K562 (cell line): ENCODE measurements around the gene CXCL16. TPM values are rescaled to one million over a fixed set of nuclear protein-coding genes. Genes with fewer than 3 reads are reported as not detected.

Source experiments
- BCOR ChIP-seq: fragments of 450-650 bp; IDR thresholded peaks from 2 replicates; pipeline ENCODE4 v1.6.1; 2016
- CEBPB ChIP-seq: fragments of 450-650 bp; IDR thresholded peaks from 2 replicates; pipeline ENCODE4 v1.6.1; 2016; ENCODE audit warnings: missing genetic modification characterization, missing compliant biosample characterization
- EGR1 ChIP-seq: fragments of 450-650 bp; conservative IDR thresholded peaks from 2 replicates; pipeline ENCODE4 v1.6.1; 2017; ENCODE audit warnings: mild to moderate bottlenecking
- ETS2 ChIP-seq: IDR thresholded peaks from 2 replicates; pipeline ENCODE4 v1.6.1; 2016; ENCODE audit warnings: borderline replicate concordance, missing genetic modification characterization, mild to moderate bottlenecking, moderate library complexity, missing compliant biosample characterization; ENCODE audit not compliant: poor library complexity, severe bottlenecking
- GMEB1 ChIP-seq: fragments of 250-450 bp; sonication (Bioruptor Pico); IDR thresholded peaks from 2 replicates; pipeline ENCODE4 v1.4.0; 2020; ENCODE audit warnings: mild to moderate bottlenecking
- KLF13 ChIP-seq: fragments of 450-650 bp; IDR thresholded peaks from 2 replicates; pipeline ENCODE4 v1.6.1; 2016; ENCODE audit warnings: missing genetic modification characterization, low read depth, mild to moderate bottlenecking, missing compliant biosample characterization, moderate library complexity, borderline replicate concordance
- MEIS2 ChIP-seq: fragments of 450-650 bp; IDR thresholded peaks from 2 replicates; pipeline ENCODE4 v1.6.1; 2014; ENCODE audit warnings: mild to moderate bottlenecking; ENCODE audit not compliant: partially characterized antibody
- MGA ChIP-seq: fragments of 450-650 bp; IDR thresholded peaks from 2 replicates; pipeline ENCODE4 v1.6.1; 2016; ENCODE audit warnings: mild to moderate bottlenecking, moderate library complexity
- TEAD1 ChIP-seq, 2 experiments: fragments of 450-650 bp in 1 of 2; sonication (generic) in 1 of 2; formaldehyde crosslinking; IDR thresholded peaks; 2 replicates each; pipeline versions ENCODE4 v1.4.0 to v1.8.0; 2020 to 2022; ENCODE audit warnings: mild to moderate bottlenecking in 2 of 2, missing genetic modification reagents in 1 of 2
- TRIM24 ChIP-seq, 2 experiments: fragments of 450-650 bp; IDR thresholded peaks; 2 replicates each; pipeline ENCODE4 v1.6.1; 2016
- ZBTB7A ChIP-seq: IDR thresholded peaks from 2 replicates; pipeline ENCODE4 v1.6.1; 2011; ENCODE audit warnings: low read depth, mild to moderate bottlenecking, low read length, moderate library complexity, borderline replicate concordance; ENCODE audit not compliant: control insufficient read depth
- ZNF583 ChIP-seq: fragments of 250-450 bp; sonication (Bioruptor Pico); IDR thresholded peaks from 2 replicates; pipeline ENCODE4 v1.4.0; 2020
- polyA plus RNA-seq, 8 experiments: library from polyadenylated mRNA; depleted of rRNA in 4 of 8; stranded (reverse) in 5 of 8; unstranded in 3 of 8; fragments of >200 nt; fragmentation: Nextera tagmentation in 2 of 8; fragmentation: Illumina TruSeq in 1 of 8; extraction: Ambion mirVana in 2 of 8; extraction: Trizol in 1 of 8; gene quantifications; 2 replicates each; pipeline versions ENCODE4 v1.2.1 to v1.2.3, GENCODE V29; 2011 to 2014; ENCODE audit warnings: inconsistent platforms in 1 of 8, missing spikeins in 1 of 8
- total RNA-seq, 7 experiments: library from RNA; depleted of rRNA in 6 of 7; stranded (reverse); fragments of >200 nt in 6 of 7; fragmentation: Illumina TruSeq in 2 of 7; extraction: Trizol in 2 of 7; gene quantifications; 2 replicates each; pipeline versions ENCODE4 v1.2.1 to v1.2.3, GENCODE V29; 2011 to 2021; ENCODE audit warnings: low replicate concordance in 1 of 7

CXCL16 gene
- total and polyA plus RNA-seq, 9 of the 15 experiments (the other 6 are each of a cell fraction or from before 2014, with no cell fraction given), result 0.05 to 0.68 (median 0.22) TPM; not detected in 2

GRCh38 chr17:4709794-4710692, 29.7 kb downstream of the CXCL16 start, which contains the start of gene ARRB2 (continued):
- TF ChIP-seq MGA (peak; percentile 85), TRIM24 (IDR thresholded peaks at IDR 0.05) (peak; percentile 9 to 32; a peak in 1 of 4 replicates), GMEB1 (CRISPR knock-in tag) (0 out of 2 replicates have a peak, but pooled peaks have one; percentile 33), TEAD1 (CRISPR knock-in tag; IDR thresholded peaks at IDR 0.05) (peak in 1 of 2 experiments; percentile 26; a peak in 2 of 4 replicates), CEBPB (0 out of 2 replicates have a peak, but pooled peaks have one; percentile 11), BCOR (0 out of 2 replicates have a peak, but pooled peaks have one; percentile 36), EGR1 (peak; percentile 85), MEIS2 (peak; percentile 50), ETS2 (tag) (no peak), KLF13 (tag) (no peak), ZNF583 (CRISPR knock-in tag) (no peak), ZBTB7A (peak; percentile 30; the same call in 1 of the 2 replicates)
